ENCODE measurements around the gene DNAJC5G.

DNA sequence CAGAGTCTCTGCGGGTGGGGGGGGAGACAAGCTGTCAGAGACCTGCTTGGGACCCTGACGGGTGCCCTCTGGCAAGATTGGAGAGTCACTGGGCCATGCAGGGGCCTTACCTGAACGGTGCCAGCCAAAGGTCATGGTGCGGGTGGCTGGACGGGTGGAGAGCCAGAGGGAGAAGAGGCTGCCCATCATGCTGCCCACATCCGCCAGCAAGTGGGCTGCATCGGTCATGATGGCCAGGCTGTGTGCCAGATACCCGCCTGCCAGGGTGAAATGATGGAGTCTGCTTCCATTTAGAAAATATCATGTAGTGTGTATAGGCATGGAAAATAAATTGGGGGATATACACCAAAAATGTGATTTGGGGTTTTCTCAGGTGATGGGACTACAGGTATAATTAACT, 17.2 kb upstream of the DNAJC5G start:
- TF ChIP-seq, protein P1, sequence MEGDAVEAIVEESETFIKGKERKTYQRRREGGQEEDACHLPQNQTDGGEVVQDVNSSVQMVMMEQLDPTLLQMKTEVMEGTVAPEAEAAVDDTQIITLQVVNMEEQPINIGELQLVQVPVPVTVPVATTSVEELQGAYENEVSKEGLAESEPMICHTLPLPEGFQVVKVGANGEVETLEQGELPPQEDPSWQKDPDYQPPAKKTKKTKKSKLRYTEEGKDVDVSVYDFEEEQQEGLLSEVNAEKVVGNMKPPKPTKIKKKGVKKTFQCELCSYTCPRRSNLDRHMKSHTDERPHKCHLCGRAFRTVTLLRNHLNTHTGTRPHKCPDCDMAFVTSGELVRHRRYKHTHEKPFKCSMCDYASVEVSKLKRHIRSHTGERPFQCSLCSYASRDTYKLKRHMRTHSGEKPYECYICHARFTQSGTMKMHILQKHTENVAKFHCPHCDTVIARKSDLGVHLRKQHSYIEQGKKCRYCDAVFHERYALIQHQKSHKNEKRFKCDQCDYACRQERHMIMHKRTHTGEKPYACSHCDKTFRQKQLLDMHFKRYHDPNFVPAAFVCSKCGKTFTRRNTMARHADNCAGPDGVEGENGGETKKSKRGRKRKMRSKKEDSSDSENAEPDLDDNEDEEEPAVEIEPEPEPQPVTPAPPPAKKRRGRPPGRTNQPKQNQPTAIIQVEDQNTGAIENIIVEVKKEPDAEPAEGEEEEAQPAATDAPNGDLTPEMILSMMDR (IDR thresholded peaks at IDR 0.05), result no peak
- TF ChIP-seq POLR2A (IDR thresholded peaks at IDR 0.05) (no peak), EP300 (IDR thresholded peaks at IDR 0.05; ENCODE audit: low read depth) (no peak), POLR2AphosphoS5 (IDR thresholded peaks at IDR 0.05) (no peak)
